ENCODE measurements around the gene HDAC5.
A peak's percentile ranks its signal among the peaks of the same experiment; 100 is the strongest.

Gene HDAC5

GRCh38 chr17:44091200-44091997, 32.0 kb downstream of the HDAC5 start:
- DNase-seq, result no peak

GRCh38 chr17:44088254-44088653, 35.2 kb downstream of the HDAC5 start:
- no peak for DNase-seq

- DNase-seq, result no peak
Observed at GRCh38 chr17:44087319-44087718, 36.1 kb downstream of the HDAC5 start.

- DNase-seq, result peak in 32 of 56 donors; percentile 14 to 83 (median 46)
Observed at GRCh38 chr17:44086364-44087311, 36.8 kb downstream of the HDAC5 start.

GRCh38 chr17:44085908-44086307, 37.5 kb downstream of the HDAC5 start:
- no peak for DNase-seq

- DNase-seq, result no peak
Observed at GRCh38 chr17:44084921-44085320, 38.5 kb downstream of the HDAC5 start.

GRCh38 chr17:44084131-44084538, 39.3 kb downstream of the HDAC5 start:
- no peak for DNase-seq

- DNase-seq, result no peak
Observed at GRCh38 chr17:44083250-44083849, 40.1 kb downstream of the HDAC5 start.

GRCh38 chr17:44082256-44082927, 41.0 kb downstream of the HDAC5 start:
- DNase-seq, result no peak

- DNase-seq, result no peak
Observed at GRCh38 chr17:44081681-44082080, 41.8 kb downstream of the HDAC5 start.

GRCh38 chr17:44079877-44080821, 43.3 kb downstream of the HDAC5 start:
- DNase-seq, result no peak

- DNase-seq, result no peak
Observed at GRCh38 chr17:44078412-44078811, 45.0 kb downstream of the HDAC5 start.

- peak in 2 of 56 donors; percentile 13 to 21 for DNase-seq
Observed at GRCh38 chr17:44077595-44077909, 45.9 kb downstream of the HDAC5 start.

GRCh38 chr17:44076716-44077594, 46.5 kb downstream of the HDAC5 start:
- DNase-seq, result no peak

GRCh38 chr17:44075598-44076293, 47.7 kb downstream of the HDAC5 start:
- no peak for DNase-seq

- no peak for DNase-seq
Observed at GRCh38 chr17:44074911-44075285, 48.5 kb downstream of the HDAC5 start.

GRCh38 chr17:44074231-44074910, 49.1 kb downstream of the HDAC5 start:
- no peak for DNase-seq

GRCh38 chr17:44071772-44072171, 51.7 kb downstream of the HDAC5 start:
- no peak for DNase-seq

Measured in amygdala (tissue), 56 donors.